Fibroblast of villous mesenchyme (primary cell): ENCODE results near the gene ELFN1. TPM values are rescaled to one million over a fixed set of nuclear protein-coding genes. Genes with fewer than 3 reads are reported as not detected.

ENCODE experiments used
- DNase-seq: peaks from one replicate; pipeline ENCODE4 v3.0.0-alpha.2; 2010; ENCODE audit warnings: low read depth
- H3K4me3 ChIP-seq: 2 replicates; pipeline ENCODE4 v1.5.1; 2011; ENCODE audit warnings: low read depth, mild to moderate bottlenecking, low read length
- total RNA-seq: library from RNA; depleted of rRNA; stranded (reverse); fragments of >200 nt; gene quantifications from 2 replicates; pipeline ENCODE4 v1.2.3, GENCODE V29; 2012
- TF ChIP-seq, protein P1 (sequence below): IDR thresholded peaks from 2 replicates; pipeline ENCODE4 v1.5.1; 2012; ENCODE audit warnings: low read depth, mild to moderate bottlenecking, low read length; ENCODE audit not compliant: insufficient read depth

The ELFN1 gene
- total RNA-seq, 1 donor = 0.86 TPM

DNA sequence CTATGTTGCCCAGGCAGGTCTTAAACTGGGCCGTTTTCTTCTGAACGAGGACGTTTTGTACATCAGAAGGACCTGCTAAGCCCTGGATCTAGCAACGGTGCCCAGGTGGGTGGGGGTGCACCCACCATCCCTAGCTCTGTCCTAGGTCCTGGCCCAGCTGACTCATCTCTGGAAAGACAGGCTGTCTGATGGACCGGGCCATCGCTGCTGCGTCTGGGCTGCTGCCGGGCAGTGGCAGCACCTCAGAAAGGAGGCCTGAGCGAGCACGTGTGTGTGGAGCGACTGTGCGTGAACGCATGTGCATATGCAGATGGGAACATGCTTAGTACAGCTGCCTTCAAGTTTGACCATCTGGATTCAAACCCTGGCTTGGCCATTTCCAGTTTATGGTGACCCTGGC, 7.3 kb upstream of the ELFN1 start:
- TF ChIP-seq, protein P1, sequence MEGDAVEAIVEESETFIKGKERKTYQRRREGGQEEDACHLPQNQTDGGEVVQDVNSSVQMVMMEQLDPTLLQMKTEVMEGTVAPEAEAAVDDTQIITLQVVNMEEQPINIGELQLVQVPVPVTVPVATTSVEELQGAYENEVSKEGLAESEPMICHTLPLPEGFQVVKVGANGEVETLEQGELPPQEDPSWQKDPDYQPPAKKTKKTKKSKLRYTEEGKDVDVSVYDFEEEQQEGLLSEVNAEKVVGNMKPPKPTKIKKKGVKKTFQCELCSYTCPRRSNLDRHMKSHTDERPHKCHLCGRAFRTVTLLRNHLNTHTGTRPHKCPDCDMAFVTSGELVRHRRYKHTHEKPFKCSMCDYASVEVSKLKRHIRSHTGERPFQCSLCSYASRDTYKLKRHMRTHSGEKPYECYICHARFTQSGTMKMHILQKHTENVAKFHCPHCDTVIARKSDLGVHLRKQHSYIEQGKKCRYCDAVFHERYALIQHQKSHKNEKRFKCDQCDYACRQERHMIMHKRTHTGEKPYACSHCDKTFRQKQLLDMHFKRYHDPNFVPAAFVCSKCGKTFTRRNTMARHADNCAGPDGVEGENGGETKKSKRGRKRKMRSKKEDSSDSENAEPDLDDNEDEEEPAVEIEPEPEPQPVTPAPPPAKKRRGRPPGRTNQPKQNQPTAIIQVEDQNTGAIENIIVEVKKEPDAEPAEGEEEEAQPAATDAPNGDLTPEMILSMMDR = no peak
- no peak overlapping the region for H3K4me3 ChIP-seq
- DNase-seq = no peak

DNA sequence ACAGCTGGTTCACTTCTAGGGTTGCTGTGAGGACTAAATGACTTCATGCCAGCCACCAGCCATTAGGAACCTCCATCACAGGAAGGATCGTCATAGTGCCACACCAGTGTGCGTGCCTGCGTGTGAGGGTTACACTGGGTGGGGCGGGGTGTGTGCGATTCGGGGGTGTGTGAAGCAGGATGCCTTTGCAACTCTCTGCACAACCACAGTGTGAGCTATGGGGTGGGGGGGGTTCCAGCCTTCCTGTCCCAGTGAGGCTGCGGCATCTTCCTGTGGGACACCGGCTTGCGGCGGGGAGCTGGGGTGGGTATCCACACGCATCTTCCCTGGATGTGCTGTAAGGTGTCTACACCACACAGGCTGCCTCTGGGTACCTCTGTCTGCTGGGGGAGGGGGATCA, 6.9 kb upstream of the ELFN1 start:
- H3K4me3 ChIP-seq = no peak overlapping the region
- TF ChIP-seq, protein P1 = no peak
- DNase-seq = no peak

- no peak for DNase-seq
- TF ChIP-seq, protein P1 = no peak
- no peak overlapping the region for H3K4me3 ChIP-seq
These were observed 6.0 kb upstream of the ELFN1 start for GRCh38 chr7:1663857-1664651.

GRCh38 chr7:1664711-1665548, 5.1 kb upstream of the ELFN1 start:
- TF ChIP-seq, protein P1 = peak; percentile 72
- peak; percentile 66 for DNase-seq
- H3K4me3 ChIP-seq = peak overlapping the region; percentile 64

GRCh38 chr7:1665549-1666316, 4.3 kb upstream of the ELFN1 start:
- DNase-seq = no peak
- H3K4me3 ChIP-seq = peak overlapping the region; percentile 64
- TF ChIP-seq, protein P1 = no peak

GRCh38 chr7:1666317-1666822, 3.7 kb upstream of the ELFN1 start:
- TF ChIP-seq, protein P1 = no peak
- peak overlapping the region; percentile 44 for H3K4me3 ChIP-seq
- no peak for DNase-seq
